ENCODE measurements around the gene LILRA1. TPM values are rescaled to one million over a fixed set of nuclear protein-coding genes. Genes with fewer than 3 reads are reported as not detected.
"Not testable (repeated sequence)": the region's sequence is repeated elsewhere in the genome, so short reads cannot be mapped to it uniquely, and the experiment has no call there.

LILRA1 gene
- total and polyA plus RNA-seq, 2 of the 13 experiments (the other 11 are each of a cell fraction or from before 2014, with no cell fraction given) = not detected

DNA sequence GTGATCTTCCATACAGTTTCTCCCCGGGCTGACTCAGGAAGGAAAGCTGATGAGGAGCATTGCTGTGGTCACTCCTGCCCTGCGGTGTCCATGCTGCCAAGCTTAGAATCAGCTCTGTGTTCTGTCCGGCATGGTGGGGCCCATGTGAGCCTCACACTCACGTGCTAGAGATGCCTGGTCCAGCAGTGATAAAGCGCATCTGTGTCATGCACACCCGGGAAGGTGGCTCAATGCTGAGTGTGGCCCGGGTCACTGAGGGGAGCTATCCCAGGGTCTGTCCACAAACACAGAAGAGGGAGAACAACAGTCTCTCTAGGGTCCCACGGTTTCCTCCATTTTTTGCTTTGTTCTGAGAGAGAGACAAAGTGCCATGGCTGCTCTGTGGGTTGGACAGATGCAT lies 33.3 kb downstream of the LILRA1 start:
- POLR2A ChIA-PET = no interaction called here
- Histone ChIP-seq H2AFZ (ENCODE audit: low read length) (no peak overlapping the region), H3K9me3 (ENCODE audit: low read length) (no peaks in the 10 kb centered on the region), H3K36me3 (replicated peaks in 1 of 2; ENCODE audit: control insufficient read depth in 1 of 2, insufficient read depth in 2 of 2, low read length in 2 of 2) (no peaks in the 10 kb centered on the region), H3K79me2 (ENCODE audit: insufficient read depth, low read length) (no peaks in the 10 kb centered on the region), H3K4me1 (ENCODE audit: insufficient read depth, low read length) (no peaks in the 10 kb centered on the region), H3K9ac (ENCODE audit: insufficient read depth, low read depth, low read length) (no peak overlapping the region), H3K4me3 (replicated peaks in 1 of 3; ENCODE audit: insufficient read depth in 1 of 3, low read depth in 2 of 3, low read length in 3 of 3) (no peak overlapping the region), H3K27me3 (ENCODE audit: control insufficient read depth in 1 of 2, insufficient read depth in 2 of 2, low read length in 2 of 2) (peaks cover 3 to 7% of the 10 kb centered on the region in 2 experiments; a peak in 3 of 5 replicates), H3K4me2 (ENCODE audit: low read depth, low read length) (no peak overlapping the region), H3K27ac (ENCODE audit: extremely low read length, insufficient read depth, low read length) (no peak overlapping the region), H4K20me1 (ENCODE audit: insufficient read depth, low read length) (no peaks in the 10 kb centered on the region)
- BruUV-seq (replicated peaks) = no TSS peak
- TF ChIP-seq ZNF484 (CRISPR knock-in tag; IDR thresholded peaks at IDR 0.05; ENCODE audit: borderline replicate concordance, low read depth) = no peak
- intact Hi-C loops (cut with micrococcal nuclease; ENCODE audit: unreplicated experiment) = no loop called here
- no peak for DNase-seq (ENCODE audit: low spot score)
- in situ Hi-C loops (cut with HindIII; ENCODE audit: extremely low pct_ligation_motif_present, low pct_unique_long_range_greater_than_20kb) = no loop called here
- CTCF ChIA-PET (ENCODE audit: low intra/inter-chr PET ratio, low total read pairs) = no interaction called here
- ATAC-seq = no peak
- FAIRE-seq = no peak
- WGBS (ENCODE audit: low lambda C conversion rate) = 12% methylated on average over 6 of the region's 8 CpGs

DNA sequence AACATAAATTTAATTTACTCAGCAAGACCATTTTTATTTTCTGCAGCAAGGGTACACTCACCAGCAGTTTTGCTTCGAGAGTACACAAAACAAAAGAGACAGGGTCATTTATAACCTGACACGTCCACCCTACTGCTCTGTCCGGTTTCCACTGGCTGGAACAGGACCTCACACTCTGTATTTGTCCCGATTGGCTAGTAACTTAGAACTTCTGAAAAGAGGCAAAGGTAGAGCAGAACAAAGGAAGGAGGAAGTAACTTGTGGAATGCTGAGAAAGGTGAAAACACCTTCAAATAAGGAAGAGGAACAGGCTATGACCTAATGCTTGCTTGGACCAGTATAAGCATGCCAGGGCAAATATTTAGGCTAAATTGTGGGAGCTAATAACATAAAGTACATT lies 34.5 kb downstream of the LILRA1 start:
- H3K27ac ChIP-seq (ENCODE audit: extremely low read length, insufficient read depth, low read length); H4K20me1 ChIP-seq (ENCODE audit: insufficient read depth, low read length); H2AFZ ChIP-seq (ENCODE audit: low read length); CTCF ChIA-PET (ENCODE audit: low intra/inter-chr PET ratio, low total read pairs); ATAC-seq; BruUV-seq (replicated peaks); POLR2A ChIA-PET; in situ Hi-C loops (cut with HindIII; ENCODE audit: extremely low pct_ligation_motif_present, low pct_unique_long_range_greater_than_20kb); FAIRE-seq; DNase-seq (ENCODE audit: low spot score); H3K4me1 ChIP-seq (ENCODE audit: insufficient read depth, low read length); H3K9ac ChIP-seq (ENCODE audit: insufficient read depth, low read depth, low read length); H3K4me2 ChIP-seq (ENCODE audit: low read depth, low read length); H3K4me3 ChIP-seq (replicated peaks in 1 of 3; ENCODE audit: insufficient read depth in 1 of 3, low read depth in 2 of 3, low read length in 3 of 3); H3K36me3 ChIP-seq (replicated peaks in 1 of 2; ENCODE audit: control insufficient read depth in 1 of 2, insufficient read depth in 2 of 2, low read length in 2 of 2); H3K9me3 ChIP-seq (ENCODE audit: low read length); H3K79me2 ChIP-seq (ENCODE audit: insufficient read depth, low read length); H3K27me3 ChIP-seq (ENCODE audit: control insufficient read depth in 1 of 2, insufficient read depth in 2 of 2, low read length in 2 of 2); intact Hi-C loops (cut with micrococcal nuclease; ENCODE audit: unreplicated experiment): not testable (repeated sequence)
- WGBS (ENCODE audit: low lambda C conversion rate) = 9% methylated on average over 4 of the region's 4 CpGs

DNA sequence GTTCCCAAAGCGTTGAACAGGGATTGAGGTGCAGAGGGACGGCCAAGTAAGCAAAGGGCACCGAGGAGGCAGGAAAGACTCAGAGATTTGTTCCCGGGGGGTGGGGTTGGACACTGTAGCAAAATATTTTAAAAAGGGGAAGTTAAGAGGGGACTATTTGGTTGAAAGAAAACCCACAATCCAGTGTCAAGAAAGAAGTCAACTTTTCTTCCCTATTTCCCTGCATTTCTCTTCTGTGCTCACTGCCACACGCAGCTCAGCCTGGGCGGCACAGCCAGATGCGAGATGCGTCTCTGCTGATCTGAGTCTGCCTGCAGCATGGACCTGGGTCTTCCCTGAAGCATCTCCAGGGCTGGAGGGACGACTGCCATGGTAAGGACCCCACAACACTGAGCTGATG lies 36.8 kb downstream of the LILRA1 start, which contains the start of gene LILRB1:
LILRB1 (plus strand) TSS at position 223 of the 400 bp plus-strand sequence. CDS start 590 bp downstream, outside the sequence.
- intact Hi-C loops (cut with micrococcal nuclease; ENCODE audit: unreplicated experiment); H3K9me3 ChIP-seq (ENCODE audit: low read length); H3K9ac ChIP-seq (ENCODE audit: insufficient read depth, low read depth, low read length); in situ Hi-C loops (cut with HindIII; ENCODE audit: extremely low pct_ligation_motif_present, low pct_unique_long_range_greater_than_20kb); H3K4me1 ChIP-seq (ENCODE audit: insufficient read depth, low read length); H3K4me2 ChIP-seq (ENCODE audit: low read depth, low read length); FAIRE-seq; H4K20me1 ChIP-seq (ENCODE audit: insufficient read depth, low read length); BruUV-seq (replicated peaks); H3K79me2 ChIP-seq (ENCODE audit: insufficient read depth, low read length); POLR2A ChIA-PET; H3K4me3 ChIP-seq (replicated peaks in 1 of 3; ENCODE audit: insufficient read depth in 1 of 3, low read depth in 2 of 3, low read length in 3 of 3); DNase-seq (ENCODE audit: low spot score); H3K36me3 ChIP-seq (replicated peaks in 1 of 2; ENCODE audit: control insufficient read depth in 1 of 2, insufficient read depth in 2 of 2, low read length in 2 of 2); H3K27ac ChIP-seq (ENCODE audit: extremely low read length, insufficient read depth, low read length); ATAC-seq; H2AFZ ChIP-seq (ENCODE audit: low read length); CTCF ChIA-PET (ENCODE audit: low intra/inter-chr PET ratio, low total read pairs); H3K27me3 ChIP-seq (ENCODE audit: control insufficient read depth in 1 of 2, insufficient read depth in 2 of 2, low read length in 2 of 2): not testable (repeated sequence)
- WGBS (ENCODE audit: low lambda C conversion rate) = 18% methylated on average over 9 of the region's 9 CpGs

Data from HepG2 (cell line).